Measurements from ENCODE around the gene COL27A1.

Gene COL27A1

DNA sequence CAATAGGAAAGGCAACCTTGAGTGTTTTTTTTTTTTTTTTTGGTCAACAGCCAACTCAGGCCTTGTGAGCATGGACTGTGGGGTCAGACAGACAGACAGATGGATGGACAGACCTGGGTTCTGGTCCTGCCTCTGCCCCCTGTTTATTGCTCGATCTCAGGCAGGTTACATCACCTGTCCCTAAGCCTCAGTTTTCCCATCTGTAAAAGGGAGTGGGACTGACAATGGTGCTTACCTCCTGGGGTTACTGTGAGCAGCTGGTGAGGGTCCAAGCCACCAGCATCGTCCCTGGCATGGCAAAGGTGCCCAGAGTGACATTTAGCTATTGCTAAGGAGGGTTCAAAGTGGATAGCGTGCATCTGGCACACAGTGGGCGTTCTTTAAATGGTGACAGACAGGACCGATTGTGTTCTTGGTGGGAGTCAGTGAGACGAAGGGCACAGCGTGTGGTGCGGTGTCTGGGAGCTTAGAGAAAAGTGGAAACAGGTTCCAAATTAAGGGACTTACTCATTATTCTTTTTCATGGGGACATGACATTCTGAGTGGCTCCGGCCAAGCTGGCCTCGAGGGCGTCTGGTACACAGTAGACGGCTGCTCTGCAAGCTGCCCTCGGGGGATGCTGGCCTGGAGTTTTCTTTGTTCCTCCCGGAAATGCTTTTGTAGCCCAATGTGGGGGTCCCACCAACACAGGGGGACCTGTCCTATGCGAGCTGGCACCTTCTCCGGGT, 72.1 kb downstream of the COL27A1 start:
- DNase-seq (ENCODE audit: low read depth in 2 of 2), result no peak

DNA sequence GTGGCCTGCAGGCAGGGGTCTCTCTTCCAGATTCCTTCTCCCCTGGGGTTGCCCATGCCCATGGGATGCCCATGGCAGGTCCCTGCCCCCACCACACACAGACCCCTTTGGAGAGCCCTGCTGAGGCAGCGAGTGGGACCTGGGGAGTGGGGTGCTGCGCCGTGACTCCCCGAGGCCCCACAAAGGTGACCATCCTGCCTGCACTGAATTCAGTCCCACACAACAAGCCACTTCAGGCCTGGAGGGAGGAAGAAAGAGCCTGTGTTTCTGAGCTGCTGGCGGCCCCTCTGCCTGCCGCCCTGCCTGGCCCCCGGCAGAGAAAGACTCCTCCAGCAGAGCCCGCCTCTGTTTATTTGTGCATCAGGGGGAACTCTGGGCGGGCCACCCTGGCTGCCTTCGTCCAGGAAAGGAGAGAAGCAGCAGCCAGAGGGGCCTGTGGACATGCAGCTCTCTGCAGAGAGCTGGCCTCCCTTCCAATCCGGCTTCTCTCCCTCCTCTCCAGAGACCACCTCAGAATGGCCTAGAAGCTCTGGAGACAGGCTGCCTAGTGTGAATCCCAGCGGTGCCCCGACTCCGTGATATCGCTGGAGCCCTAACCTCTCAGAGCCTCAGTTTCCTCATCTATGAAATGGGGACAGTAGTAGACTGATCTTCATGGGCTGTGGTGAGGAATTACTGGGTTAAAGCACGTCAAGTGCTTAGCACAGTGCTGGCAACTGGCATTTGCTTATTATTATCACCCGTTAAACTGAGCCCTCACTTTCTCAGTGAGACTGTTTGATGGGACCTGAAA, 72.9 kb downstream of the COL27A1 start:
- no peak for DNase-seq (ENCODE audit: low read depth in 2 of 2)

DNA sequence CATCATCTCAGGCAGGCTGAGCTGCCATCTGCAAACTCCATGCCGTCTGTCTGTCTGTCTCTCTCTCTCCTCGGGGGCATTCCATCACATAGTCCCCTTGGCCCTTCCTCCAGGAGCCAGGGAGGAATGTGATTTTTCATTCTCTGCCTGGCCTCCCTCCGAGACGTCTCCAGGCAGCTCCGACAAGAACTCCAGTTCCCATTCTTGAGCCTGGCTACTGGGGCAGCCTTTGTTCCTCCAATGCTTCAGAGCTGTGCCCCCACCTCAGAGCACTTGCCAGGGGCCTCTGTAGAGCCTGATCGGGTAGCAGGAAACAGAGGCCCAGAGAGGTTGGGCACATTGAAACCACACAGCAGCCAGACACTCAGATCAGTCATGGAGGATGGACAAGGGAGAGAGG, 74.0 kb downstream of the COL27A1 start:
- DNase-seq (ENCODE audit: low read depth in 2 of 2), result no peak

DNA sequence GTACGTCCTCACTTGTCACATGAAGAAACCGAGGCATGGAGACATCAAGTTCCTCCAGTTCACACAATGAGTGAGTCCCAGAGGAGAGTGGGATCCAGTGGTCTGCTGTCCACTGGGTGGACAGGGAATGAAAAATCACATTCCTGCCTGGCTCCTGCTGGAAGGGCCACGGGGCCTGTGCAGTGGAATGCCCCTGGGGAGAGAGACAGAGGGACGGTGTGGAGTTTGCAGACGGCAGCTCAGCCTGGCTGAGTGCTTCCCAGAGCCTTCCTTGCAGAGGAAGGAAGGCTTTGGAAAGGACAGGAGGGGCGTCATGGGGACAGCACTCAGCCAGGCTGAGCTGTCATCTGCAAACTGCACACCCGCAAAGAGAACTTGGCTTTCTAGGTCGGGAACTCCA, 74.7 kb downstream of the COL27A1 start:
- no peak for DNase-seq (ENCODE audit: low read depth in 2 of 2)

DNA sequence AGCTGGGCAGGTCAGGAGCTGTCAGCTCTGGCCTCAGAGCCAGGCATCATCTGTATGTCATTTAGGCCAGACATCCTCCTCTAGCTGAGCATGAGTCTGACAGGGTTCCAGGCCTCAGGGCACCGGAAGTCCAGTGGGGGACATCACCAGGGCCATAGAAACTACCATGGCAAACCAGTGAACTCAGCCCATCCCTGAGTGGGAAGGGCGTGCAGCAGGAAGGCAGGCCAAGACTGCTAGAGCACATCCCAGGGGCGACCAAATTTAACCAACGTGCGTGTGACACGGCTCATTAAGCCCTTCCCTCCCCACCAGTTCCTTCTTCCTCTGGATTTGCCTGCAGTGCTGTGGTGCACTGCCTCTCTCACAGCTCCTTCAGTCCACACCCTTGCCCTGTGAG, 75.9 kb downstream of the COL27A1 start:
- DNase-seq (ENCODE audit: low read depth in 2 of 2), result no peak

DNA sequence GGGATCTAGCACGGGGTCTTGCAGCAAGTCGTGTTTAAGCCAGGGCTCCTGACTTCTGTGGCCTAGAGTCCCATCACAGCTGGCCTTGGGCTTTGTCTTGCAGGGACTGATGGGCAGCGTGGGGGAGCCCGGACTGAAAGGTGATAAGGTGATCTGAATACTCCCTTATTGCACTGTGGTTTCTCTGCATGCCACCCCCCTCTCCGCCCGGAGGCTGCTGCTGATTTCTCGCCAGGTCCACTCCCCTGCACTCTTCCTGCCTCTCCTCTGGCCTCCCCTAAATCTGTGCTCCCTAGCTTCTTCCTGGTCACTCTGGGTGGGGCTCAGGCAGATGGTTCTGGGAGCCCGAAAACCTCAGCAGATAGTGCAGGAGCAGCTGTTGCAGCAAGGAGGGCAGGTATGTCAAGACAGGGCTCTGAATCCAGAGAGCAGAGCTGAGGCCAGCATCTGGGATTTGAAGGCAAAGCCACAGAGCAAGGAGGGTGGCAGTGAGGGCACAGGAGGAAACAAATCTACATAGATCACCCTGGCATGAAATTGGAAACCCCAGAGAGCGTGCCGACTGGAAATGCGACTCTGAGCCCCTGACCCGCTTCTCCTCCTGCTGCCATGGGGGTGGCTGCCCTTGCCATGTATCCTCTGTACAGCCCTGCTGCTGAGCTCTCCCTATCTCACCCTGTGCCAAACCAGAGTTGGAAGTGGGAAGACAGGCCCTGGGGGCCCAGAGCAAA, 76.5 kb downstream of the COL27A1 start:
- DNase-seq (ENCODE audit: low read depth in 2 of 2), result no peak

GRCh38 chr9:114233491-114234185, 78.3 kb downstream of the COL27A1 start:
- DNase-seq (ENCODE audit: low read depth in 2 of 2), result no peak

GRCh38 chr9:114235033-114235661, 79.8 kb downstream of the COL27A1 start:
- no peak for DNase-seq (ENCODE audit: low read depth in 2 of 2)

- DNase-seq (ENCODE audit: low read depth in 2 of 2), result no peak
Measured at GRCh38 chr9:114236391-114237138, 81.2 kb downstream of the COL27A1 start.

DNA sequence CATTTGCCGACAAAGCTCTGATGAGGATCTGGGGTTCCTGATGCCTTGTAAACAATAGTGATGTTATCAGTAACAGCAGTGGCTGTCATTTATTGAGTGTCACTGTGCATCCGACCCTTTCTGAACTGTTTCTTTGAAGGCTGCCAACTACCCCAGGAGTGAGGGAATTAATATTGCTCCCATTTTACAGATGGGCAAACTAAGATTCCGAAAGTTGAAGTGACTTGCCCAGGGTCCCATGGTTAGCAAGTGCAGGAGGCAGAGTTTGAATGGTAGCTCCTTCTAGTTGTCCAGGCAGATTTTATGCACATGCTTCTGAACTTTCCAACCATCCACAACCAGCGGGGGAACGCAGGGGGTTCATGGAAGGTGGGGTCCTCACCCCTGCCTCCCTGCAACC, 81.9 kb downstream of the COL27A1 start:
- DNase-seq (ENCODE audit: low read depth in 2 of 2), result no peak

DNA sequence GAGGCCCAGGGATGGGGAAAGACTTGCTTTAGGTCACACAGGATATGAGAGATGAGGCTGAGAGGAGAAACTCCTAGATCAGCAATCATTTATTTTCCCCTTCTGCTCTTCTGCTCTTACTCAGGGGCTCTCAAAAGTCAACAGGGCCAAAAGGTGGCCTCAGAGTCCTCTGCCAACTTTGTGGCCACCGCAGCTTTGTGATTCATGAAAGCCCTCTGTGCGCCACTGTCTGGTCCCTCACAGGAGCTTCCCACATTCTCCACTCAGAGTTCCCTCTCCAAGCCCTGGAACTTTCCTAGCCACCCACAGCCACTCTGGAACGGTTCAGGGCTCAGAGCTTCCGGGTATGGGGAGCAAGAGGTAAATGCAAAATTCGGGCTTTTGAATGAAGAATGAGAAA, 82.4 kb downstream of the COL27A1 start:
- DNase-seq (ENCODE audit: low read depth in 2 of 2), result no peak

- no peak for DNase-seq (ENCODE audit: low read depth in 2 of 2)
Measured at GRCh38 chr9:114238472-114238871, 83.1 kb downstream of the COL27A1 start.

- DNase-seq (ENCODE audit: low read depth in 2 of 2), result no peak
Measured at GRCh38 chr9:114238891-114239875, 83.8 kb downstream of the COL27A1 start.

DNA sequence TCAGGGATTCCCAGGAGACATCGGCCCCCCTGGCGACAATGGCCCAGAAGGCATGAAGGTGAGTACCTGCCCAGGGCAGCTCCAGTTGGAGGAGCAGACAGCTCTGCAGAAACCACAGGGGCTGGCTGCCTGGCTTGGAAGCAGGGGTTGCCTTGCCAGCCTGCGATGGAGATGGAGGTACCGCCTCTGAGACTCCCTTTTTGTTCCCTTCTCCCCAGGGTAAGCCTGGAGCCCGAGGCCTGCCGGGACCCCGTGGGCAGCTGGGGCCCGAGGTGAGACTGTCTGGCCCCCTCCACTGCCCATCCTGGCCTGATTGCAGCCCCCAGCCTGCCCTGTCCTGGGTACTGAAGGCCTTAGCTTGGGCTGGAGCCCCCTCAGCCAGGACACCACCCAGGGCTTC, 84.9 kb downstream of the COL27A1 start:
- DNase-seq (ENCODE audit: low read depth in 2 of 2), result no peak

GRCh38 chr9:114240647-114241558, 85.6 kb downstream of the COL27A1 start:
- DNase-seq (ENCODE audit: low read depth in 2 of 2), result no peak

GRCh38 chr9:114242837-114243236, 87.5 kb downstream of the COL27A1 start:
- no peak for DNase-seq (ENCODE audit: low read depth in 2 of 2)

DNA sequence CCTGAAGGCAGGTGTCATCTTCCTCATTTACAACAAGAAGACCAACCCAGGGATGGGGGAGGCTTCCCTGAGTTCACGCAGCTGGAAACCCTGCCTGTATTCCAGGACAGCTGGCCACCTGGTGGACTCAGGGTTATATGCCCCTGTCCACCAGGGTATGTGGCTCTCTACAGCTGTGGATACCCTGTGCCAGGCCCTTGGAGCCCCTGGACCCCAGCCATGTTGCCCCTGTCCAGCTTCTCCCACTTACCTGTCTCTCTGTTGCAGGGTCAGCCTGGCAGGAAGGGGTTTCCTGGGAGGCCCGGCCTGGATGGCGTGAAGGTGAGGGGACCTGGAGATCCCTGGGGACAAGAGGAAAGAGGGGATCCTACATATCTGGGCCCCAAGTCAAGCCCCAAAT, 87.9 kb downstream of the COL27A1 start:
- DNase-seq (ENCODE audit: low read depth in 2 of 2), result no peak

GRCh38 chr9:114244570-114244969, 89.2 kb downstream of the COL27A1 start:
- DNase-seq (ENCODE audit: low read depth in 2 of 2), result no peak

- DNase-seq (ENCODE audit: low read depth in 2 of 2), result no peak
Measured at GRCh38 chr9:114246558-114246957, 91.2 kb downstream of the COL27A1 start.
